Spinal cord (tissue), 10 donors: ENCODE data around the gene NLGN1. TPM values are rescaled to one million over a fixed set of nuclear protein-coding genes. Genes with fewer than 3 reads are reported as not detected.
A peak's percentile ranks its signal among the peaks of the same experiment; 100 is the strongest.
"Not testable (repeated sequence)": the region's sequence is repeated elsewhere in the genome, so short reads cannot be mapped to it uniquely, and the experiment has no call there.

Experiments used
- DNase-seq, 6 donors: peaks; one replicate each; pipeline versions ENCODE4 v3.0.0 to v3.0.0-alpha.2; 2013 to 2015; ENCODE audit warnings: low spot score in 6 of 6, low read depth in 4 of 6
- H3K27ac ChIP-seq: one replicate; pipeline ENCODE4 v1.5.1; 2013; ENCODE audit warnings: low read depth, low read length, control low read depth
- H3K27me3 ChIP-seq: one replicate; pipeline ENCODE4 v1.6.1; 2013; ENCODE audit warnings: low read length; ENCODE audit not compliant: control insufficient read depth, insufficient read depth
- H3K36me3 ChIP-seq: one replicate; pipeline ENCODE4 v1.6.1; 2013; ENCODE audit warnings: low read length; ENCODE audit not compliant: control insufficient read depth, insufficient read depth
- H3K4me1 ChIP-seq: one replicate; pipeline ENCODE4 v1.6.1; 2013; ENCODE audit warnings: low read length; ENCODE audit not compliant: control insufficient read depth, insufficient read depth
- H3K4me3 ChIP-seq: one replicate; pipeline ENCODE4 v1.5.1; 2013; ENCODE audit warnings: low read depth, low read length, control low read depth
- H3K9me3 ChIP-seq: one replicate; pipeline ENCODE4 v1.6.1; 2013; ENCODE audit warnings: low read length; ENCODE audit not compliant: control insufficient read depth, insufficient read depth
- WGBS: methylation state at CpG from one replicate; pipeline ENCODE4 v1.1.5; 2013; ENCODE audit warnings: missing lambda C conversion rate; ENCODE audit not compliant: insufficient coverage; 5-methylcytosine and 5-hydroxymethylcytosine counted together
- polyA plus RNA-seq, 2 donors: library from polyadenylated mRNA; unstranded; fragments of 120-200 nt; gene quantifications; one replicate each; pipeline ENCODE4 v1.2.1, GENCODE V29; 2013; ENCODE audit not compliant: insufficient read length in 2 of 2
- total RNA-seq, 2 donors: library from RNA; depleted of rRNA in 1 of 2; stranded (reverse); fragments of 120-200 nt in 1 of 2; fragments of >200 nt in 1 of 2; gene quantifications; one replicate each; pipeline versions ENCODE4 v1.2.3 to v1.2.4, GENCODE V29; 2013 to 2014
- donor health status: healthy.

NLGN1 gene
- total and polyA plus RNA-seq, 4 donors, result 18.9 to 81.2 (median 40.0) TPM

DNA sequence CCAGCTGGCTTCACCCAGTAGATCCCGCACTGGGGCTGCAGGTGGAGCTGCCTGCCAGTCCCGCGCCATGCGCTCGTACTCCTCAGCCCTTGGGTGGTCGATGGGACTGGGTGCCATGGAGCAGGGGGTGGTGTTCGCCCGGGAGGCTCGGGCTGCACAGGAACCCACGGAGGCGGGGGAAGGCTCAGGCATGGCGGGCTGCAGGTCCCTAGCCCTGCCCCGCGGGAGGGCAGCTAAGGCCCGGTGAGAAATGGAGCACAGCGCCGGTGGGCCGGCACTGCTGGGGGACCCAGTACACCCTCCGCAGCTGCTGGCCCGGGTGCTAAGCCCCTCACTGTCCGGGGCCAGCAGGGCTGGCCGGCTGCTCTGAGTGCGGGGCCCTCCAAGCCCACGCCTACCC is 814.4 kb downstream of the NLGN1 start:
- not testable (repeated sequence) for DNase-seq, H3K27me3 ChIP-seq

DNA sequence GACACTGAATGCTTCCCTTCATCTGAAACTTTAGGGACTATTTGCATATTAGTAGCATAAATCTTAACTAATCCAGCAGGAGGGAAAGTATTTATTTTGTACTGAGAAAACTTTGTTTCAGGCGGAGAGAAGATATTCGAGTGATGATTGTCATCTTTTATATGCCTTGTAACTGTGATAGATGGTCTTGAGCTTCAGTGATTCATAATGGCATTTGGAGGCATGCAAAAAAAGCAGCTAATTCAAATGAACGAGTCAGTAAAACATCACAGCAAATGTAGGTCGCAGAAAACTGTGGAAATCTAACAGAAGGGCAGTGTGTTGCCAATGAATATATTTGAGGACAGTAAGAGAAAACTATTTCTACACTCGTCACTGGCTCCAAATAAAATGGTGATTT is 817.9 kb downstream of the NLGN1 start:
- no peaks in the 10 kb centered on the region for H3K9me3 ChIP-seq
- WGBS, result 15% methylated on average over 3 of the region's 5 CpGs
- peak in 1 of 6 donors; percentile 68 for DNase-seq
- no peaks in the 10 kb centered on the region for H3K27me3 ChIP-seq
- no peak overlapping the region for H3K4me3 ChIP-seq
- H3K27ac ChIP-seq, result no peak overlapping the region
- H3K4me1 ChIP-seq, result no peaks in the 10 kb centered on the region
- no peaks in the 10 kb centered on the region for H3K36me3 ChIP-seq

More for the DNA sequence above, 814.4 kb downstream of the NLGN1 start:
- WGBS, result 96% methylated on average over 18 of the region's 24 CpGs
- not testable (repeated sequence) for H3K27ac ChIP-seq, H3K9me3 ChIP-seq, H3K4me1 ChIP-seq, H3K36me3 ChIP-seq, H3K4me3 ChIP-seq

DNA sequence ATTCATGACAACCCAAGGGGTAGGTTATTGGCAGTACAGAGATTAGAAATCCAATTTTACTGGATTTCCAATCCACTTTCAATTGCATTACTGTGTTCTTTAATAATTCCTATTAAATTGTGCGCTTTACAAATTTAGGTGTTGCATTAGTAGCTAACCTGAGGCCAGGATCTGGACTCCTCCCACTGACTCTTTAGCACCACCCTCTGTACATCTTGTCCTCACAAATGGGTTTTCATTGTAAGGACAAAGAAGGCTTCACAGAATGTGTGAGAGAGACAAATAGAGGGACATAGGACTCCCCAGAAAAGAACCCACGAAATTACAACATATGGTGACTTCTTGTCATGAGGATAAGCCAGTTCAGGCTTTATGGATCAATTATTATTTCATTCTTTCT is 818.5 kb downstream of the NLGN1 start:
- no peak for DNase-seq
- H3K4me3 ChIP-seq, result no peak overlapping the region
- no CpG with 5 or more reads among the region's 2 CpGs for WGBS
- no peaks in the 10 kb centered on the region for H3K27me3 ChIP-seq
- H3K27ac ChIP-seq, result no peak overlapping the region
- no peaks in the 10 kb centered on the region for H3K36me3 ChIP-seq
- H3K4me1 ChIP-seq, result no peaks in the 10 kb centered on the region
- H3K9me3 ChIP-seq, result no peaks in the 10 kb centered on the region

DNA sequence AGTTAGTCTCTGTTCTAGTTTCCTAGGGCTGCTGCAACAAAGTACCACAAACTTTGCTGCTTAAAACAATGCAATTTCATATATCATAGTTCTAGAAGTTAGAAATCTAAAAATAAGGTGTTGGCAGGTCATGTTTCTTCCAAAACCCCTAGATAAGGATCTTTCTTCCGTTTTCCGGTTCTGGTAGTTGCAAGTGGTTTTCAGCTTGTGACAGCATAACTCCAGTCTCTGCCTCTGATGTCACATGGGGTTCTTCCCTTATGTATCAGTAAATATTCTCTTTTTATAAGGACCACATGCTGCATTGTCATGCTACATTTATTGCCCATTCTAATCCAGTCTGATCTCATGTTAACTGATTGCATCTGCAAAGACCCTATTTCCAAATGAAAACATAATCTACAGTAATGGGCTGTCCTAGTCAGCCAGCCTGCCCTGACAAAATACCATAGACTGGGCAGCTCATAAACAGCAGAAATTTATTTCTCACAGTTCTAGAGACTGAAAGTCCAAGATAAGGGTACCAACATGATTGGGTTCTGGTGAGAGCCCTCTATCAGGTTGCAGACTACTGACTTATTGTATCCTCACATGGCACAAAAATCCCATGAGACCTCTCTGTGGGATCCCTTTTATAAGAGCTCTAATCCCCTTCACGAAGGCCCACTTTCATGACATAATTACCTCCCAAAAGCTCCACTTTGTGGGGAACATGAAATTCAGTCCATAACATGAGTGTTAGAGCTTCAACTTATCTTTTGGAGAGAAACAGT is 819.6 kb downstream of the NLGN1 start:
- H3K4me3 ChIP-seq, result no peak overlapping the region
- H3K36me3 ChIP-seq, result no peaks in the 10 kb centered on the region
- H3K27ac ChIP-seq, result no peak overlapping the region
- H3K9me3 ChIP-seq, result no peaks in the 10 kb centered on the region
- WGBS, result no CpG with 5 or more reads among the region's 3 CpGs
- no peak for DNase-seq
- no peaks in the 10 kb centered on the region for H3K27me3 ChIP-seq
- H3K4me1 ChIP-seq, result no peaks in the 10 kb centered on the region

DNA sequence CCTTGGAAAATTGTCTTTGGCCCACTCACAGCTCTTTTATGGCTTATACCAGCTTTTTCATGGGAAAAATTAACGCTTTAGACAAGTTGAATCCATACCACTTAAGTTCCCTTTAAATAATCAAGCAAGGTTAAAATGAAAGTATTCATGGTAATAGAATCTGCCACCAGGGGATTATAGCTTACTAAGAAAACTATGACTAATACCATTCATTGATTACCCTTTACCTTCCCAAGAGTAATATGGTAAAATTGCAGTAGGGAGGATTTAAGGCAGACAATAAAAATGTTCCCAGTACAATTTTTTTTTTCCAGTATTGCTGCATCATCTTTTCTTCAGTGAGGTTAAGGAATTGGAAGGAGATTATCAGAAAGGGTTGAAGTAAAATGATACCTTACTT is 820.5 kb downstream of the NLGN1 start:
- Histone ChIP-seq H3K9me3 (no peaks in the 10 kb centered on the region), H3K27ac (no peak overlapping the region), H3K36me3 (no peaks in the 10 kb centered on the region), H3K27me3 (no peaks in the 10 kb centered on the region), H3K4me3 (no peak overlapping the region), H3K4me1 (no peaks in the 10 kb centered on the region)
- WGBS, result no CpG with 5 or more reads among the region's 1 CpG
- no peak for DNase-seq

DNA sequence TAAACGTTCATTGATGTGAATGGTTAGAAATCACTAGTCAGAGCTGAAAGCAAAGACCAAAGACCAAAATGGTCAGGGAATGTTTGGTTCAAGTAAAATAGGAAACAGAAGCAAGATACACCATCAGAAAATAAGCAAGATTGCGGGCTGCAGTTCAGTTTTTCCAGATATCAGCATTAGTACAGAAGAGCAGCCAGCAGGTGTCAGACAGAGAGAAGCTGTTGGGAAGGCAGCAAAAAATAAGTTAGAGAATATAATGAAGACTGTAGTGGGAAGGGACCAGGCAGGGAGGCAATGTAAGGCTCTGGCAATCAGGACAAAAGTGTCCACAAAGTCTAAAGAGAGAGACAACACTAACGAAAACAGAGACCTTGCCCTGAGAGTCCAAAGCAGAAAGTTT is 822.2 kb downstream of the NLGN1 start:
- no peak overlapping the region for H3K4me3 ChIP-seq
- H3K9me3 ChIP-seq, result no peaks in the 10 kb centered on the region
- H3K36me3 ChIP-seq, result no peaks in the 10 kb centered on the region
- no peaks in the 10 kb centered on the region for H3K4me1 ChIP-seq
- H3K27me3 ChIP-seq, result no peaks in the 10 kb centered on the region
- 87% methylated on average over 2 of the region's 3 CpGs for WGBS
- H3K27ac ChIP-seq, result no peak overlapping the region
- DNase-seq, result peak in 2 of 6 donors; percentile 13 to 64

DNA sequence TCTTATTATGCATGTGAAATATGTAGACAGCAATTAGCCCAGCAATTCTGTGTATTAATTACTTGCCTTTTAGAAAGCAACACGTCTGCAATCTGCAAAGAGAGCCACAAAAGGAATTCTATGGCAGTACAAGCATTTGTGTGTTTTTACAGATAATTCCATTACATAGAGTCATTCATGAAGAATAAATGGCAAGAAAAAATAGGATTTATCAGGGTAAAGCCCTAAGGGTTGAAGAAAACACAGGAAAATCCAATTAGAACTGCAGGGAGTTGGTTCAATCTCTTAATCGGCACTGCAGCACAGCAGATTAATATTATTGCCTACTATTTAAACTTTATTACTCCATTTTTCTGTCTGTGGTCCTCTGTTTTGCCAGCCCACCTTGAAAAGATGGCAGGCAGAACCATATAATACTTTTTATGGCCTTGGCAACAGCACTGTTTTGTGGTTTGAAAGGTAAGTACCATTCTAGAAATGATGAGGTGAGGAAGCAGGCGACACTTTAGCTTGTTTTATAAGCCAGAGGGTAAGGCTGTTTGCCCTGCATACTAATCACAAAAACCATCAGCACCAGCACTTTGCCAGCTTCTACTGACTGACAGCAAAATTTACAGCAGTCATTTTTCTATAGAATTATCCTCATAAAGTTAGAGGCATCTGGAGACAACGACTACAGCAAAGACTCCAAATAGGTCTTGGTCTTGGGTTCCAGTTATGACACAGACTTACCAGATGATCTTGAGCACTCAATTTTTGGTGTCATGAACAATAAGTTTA is 823.4 kb downstream of the NLGN1 start:
- no peak overlapping the region for H3K4me3 ChIP-seq
- no peaks in the 10 kb centered on the region for H3K27me3 ChIP-seq
- no peaks in the 10 kb centered on the region for H3K4me1 ChIP-seq
- H3K9me3 ChIP-seq, result no peaks in the 10 kb centered on the region
- H3K27ac ChIP-seq, result no peak overlapping the region
- no peaks in the 10 kb centered on the region for H3K36me3 ChIP-seq
- no CpG with 5 or more reads among the region's 4 CpGs for WGBS
- peak in 1 of 6 donors; percentile 55 for DNase-seq

DNA sequence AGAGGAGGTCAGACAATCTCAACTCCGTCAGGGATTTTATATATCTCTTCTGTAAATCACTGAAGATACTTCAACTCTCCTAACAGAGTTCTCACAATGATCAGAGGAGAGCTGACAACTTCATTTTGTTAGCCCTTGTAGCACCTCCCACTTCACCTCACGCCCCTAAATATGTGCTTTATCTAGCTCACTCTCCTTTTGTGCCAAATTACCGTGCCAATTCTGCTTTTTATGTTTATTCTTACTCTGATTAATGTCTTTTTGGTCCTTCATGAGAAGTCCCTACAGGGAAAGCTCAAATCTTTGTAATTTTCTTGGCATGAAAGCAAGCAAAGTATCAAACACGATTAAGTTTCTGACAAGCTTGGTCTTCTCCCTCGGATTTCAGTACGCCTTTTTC is 825.5 kb downstream of the NLGN1 start:
- Histone ChIP-seq H3K27me3 (no peaks in the 10 kb centered on the region), H3K4me1 (no peaks in the 10 kb centered on the region), H3K4me3 (no peak overlapping the region), H3K9me3 (no peaks in the 10 kb centered on the region), H3K36me3 (no peaks in the 10 kb centered on the region), H3K27ac (no peak overlapping the region)
- WGBS, result 78% methylated on average over 2 of the region's 6 CpGs
- DNase-seq, result no peak

DNA sequence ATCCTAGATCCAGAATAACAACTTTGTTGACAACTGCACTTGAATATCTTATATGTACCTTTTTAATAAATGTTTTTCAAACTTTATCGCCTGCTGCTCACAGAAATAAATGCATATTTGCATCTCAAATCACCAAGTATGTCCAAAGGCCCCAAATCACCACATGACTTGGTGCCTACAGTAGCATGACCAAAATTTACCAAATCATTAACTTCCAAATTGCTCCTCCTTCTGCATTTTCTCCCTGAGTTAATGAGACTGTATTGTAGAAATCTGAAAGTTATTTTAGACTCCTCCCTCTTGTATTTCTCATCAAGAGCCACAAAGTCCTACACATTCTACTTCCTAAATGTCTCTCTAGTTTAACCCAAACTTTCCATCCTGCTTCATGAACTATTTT is 826.1 kb downstream of the NLGN1 start:
- no peaks in the 10 kb centered on the region for H3K9me3 ChIP-seq
- no peaks in the 10 kb centered on the region for H3K27me3 ChIP-seq
- no peak overlapping the region for H3K4me3 ChIP-seq
- H3K36me3 ChIP-seq, result no peaks in the 10 kb centered on the region
- DNase-seq, result no peak
- H3K4me1 ChIP-seq, result no peaks in the 10 kb centered on the region
- no peak overlapping the region for H3K27ac ChIP-seq
- WGBS, result 86% methylated on average over 1 of the region's 1 CpG

DNA sequence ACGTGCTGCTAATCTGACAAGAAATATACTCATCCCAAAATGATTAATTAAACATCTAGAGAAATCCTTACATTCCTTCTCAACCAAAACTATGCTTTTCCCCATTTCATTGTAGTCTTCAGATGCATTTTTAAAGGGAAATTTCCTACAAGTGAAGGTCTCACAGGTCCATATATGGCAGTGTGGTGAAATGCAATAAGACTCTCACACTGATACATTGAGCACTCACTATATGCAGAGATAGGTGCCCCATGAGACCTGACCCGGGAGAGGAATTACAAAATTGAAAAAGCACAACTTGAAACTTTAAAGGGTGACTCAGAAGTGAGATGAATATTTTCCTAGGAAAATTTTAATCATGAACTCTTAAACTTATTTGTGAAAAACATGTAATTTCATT is 832.4 kb downstream of the NLGN1 start:
- no peak for DNase-seq

More for the DNA sequence above, 832.4 kb downstream of the NLGN1 start:
- no peak overlapping the region for H3K27ac ChIP-seq
- H3K9me3 ChIP-seq, result no peaks in the 10 kb centered on the region
- H3K4me1 ChIP-seq, result no peaks in the 10 kb centered on the region
- no peak overlapping the region for H3K4me3 ChIP-seq
- no peaks in the 10 kb centered on the region for H3K27me3 ChIP-seq
- H3K36me3 ChIP-seq, result no peaks in the 10 kb centered on the region
- WGBS, result no CpG with 5 or more reads among the region's 2 CpGs
